Effector CD4-positive, alpha-beta T cell (primary cell): ENCODE measurements around the gene ARAP2.

Experiments
- DNase-seq: peaks from one replicate; pipeline ENCODE4 v3.0.0-alpha.2; 2020

Gene ARAP2

GRCh38 chr4:36099509-36099908, 144.8 kb downstream of the ARAP2 start:
- DNase-seq: no peak

- no peak for DNase-seq
These were observed 149.3 kb downstream of the ARAP2 start for GRCh38 chr4:36094995-36095394.

- no peak for DNase-seq
These were observed 152.3 kb downstream of the ARAP2 start for GRCh38 chr4:36091997-36092396.

- no peak for DNase-seq
These were observed 155.8 kb downstream of the ARAP2 start for GRCh38 chr4:36088542-36088941.

- no peak for DNase-seq
These were observed 158.0 kb downstream of the ARAP2 start for GRCh38 chr4:36086261-36086786.

- DNase-seq: no peak
These were observed 161.5 kb downstream of the ARAP2 start for GRCh38 chr4:36082817-36083216.

GRCh38 chr4:36081185-36081584, 163.1 kb downstream of the ARAP2 start:
- DNase-seq: no peak

GRCh38 chr4:36079666-36080065, 164.6 kb downstream of the ARAP2 start:
- no peak for DNase-seq

- DNase-seq: no peak
These were observed 166.0 kb downstream of the ARAP2 start for GRCh38 chr4:36078319-36078718.

GRCh38 chr4:36072529-36072928, 171.8 kb downstream of the ARAP2 start:
- no peak for DNase-seq

- DNase-seq: no peak
These were observed 177.2 kb downstream of the ARAP2 start for GRCh38 chr4:36067116-36067515.

GRCh38 chr4:36065274-36065871, 178.9 kb downstream of the ARAP2 start:
- DNase-seq: no peak

- no peak for DNase-seq
These were observed 180.2 kb downstream of the ARAP2 start for GRCh38 chr4:36064117-36064516.

GRCh38 chr4:36056136-36056535, 188.2 kb downstream of the ARAP2 start:
- no peak for DNase-seq

GRCh38 chr4:36054694-36055422, 189.5 kb downstream of the ARAP2 start:
- DNase-seq: no peak

- DNase-seq: no peak
These were observed 190.4 kb downstream of the ARAP2 start for GRCh38 chr4:36053930-36054329.

- DNase-seq: no peak
These were observed 192.7 kb downstream of the ARAP2 start for GRCh38 chr4:36051634-36052033.

GRCh38 chr4:36046026-36046425, 198.3 kb downstream of the ARAP2 start:
- DNase-seq: no peak

- DNase-seq: no peak
These were observed 200.4 kb downstream of the ARAP2 start for GRCh38 chr4:36043901-36044300.

GRCh38 chr4:36043241-36043640, 201.1 kb downstream of the ARAP2 start:
- no peak for DNase-seq

- DNase-seq: no peak
These were observed 202.0 kb downstream of the ARAP2 start for GRCh38 chr4:36042122-36042970.

- no peak for DNase-seq
These were observed 203.0 kb downstream of the ARAP2 start for GRCh38 chr4:36041340-36041739.

GRCh38 chr4:36039026-36039425, 205.3 kb downstream of the ARAP2 start:
- no peak for DNase-seq

GRCh38 chr4:36038491-36038890, 205.8 kb downstream of the ARAP2 start:
- DNase-seq: no peak
